Ovary (tissue), 3 donors: ENCODE data around the gene CHRM4.

ENCODE experiments used
- CTCF ChIP-seq, 3 donors: fragments of 450-650 bp in 2 of 3; fragments of 200-600 bp in 1 of 3; IDR thresholded peaks; one replicate each; pipeline versions ENCODE4 v1.5.1 to v1.8.0; 2016 to 2022; ENCODE audit warnings: antibody characterized with exemption in 3 of 3, mild to moderate bottlenecking in 1 of 3
- EP300 ChIP-seq: sonication (generic); formaldehyde crosslinking; IDR thresholded peaks from one replicate; pipeline ENCODE4 v1.6.1; 2017; ENCODE audit warnings: antibody characterized with exemption
- POLR2A ChIP-seq: fragments of 450-650 bp; IDR thresholded peaks from one replicate; pipeline ENCODE4 v1.6.1; 2017; ENCODE audit warnings: antibody characterized with exemption, mild to moderate bottlenecking, moderate library complexity
- donor health status: DM: no; HTN: no; CAD: no.

DNA sequence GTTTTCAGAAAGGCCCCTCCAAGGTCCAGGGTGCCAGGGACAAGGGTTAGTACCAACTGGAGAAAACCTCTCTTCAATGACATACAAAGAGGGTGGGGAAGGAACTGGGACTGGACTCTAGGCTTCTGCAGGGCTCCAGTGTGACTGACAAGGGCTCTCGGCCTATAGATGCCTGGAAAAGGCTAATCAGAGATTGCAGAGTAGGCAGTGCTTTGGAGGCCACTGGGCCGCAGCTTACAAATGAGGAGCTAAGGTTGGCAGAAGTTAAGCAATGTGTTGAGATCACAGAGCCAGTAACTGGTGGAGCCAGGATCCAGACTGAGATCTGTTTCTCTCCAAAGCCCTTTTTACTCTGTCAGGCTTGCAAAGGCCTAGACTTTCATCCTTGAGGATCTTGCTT lies 51.8 kb downstream of the CHRM4 start:
- TF ChIP-seq CTCF (IDR thresholded peaks at IDR 0.05): no peak
- TF ChIP-seq POLR2A: no peak
- TF ChIP-seq EP300: no peak
